GM21447 (cell line): ENCODE results near the gene CDKL1.
A peak's percentile ranks its signal among the peaks of the same experiment; 100 is the strongest.

Source experiments
- ATAC-seq: cut with Tn5 transposase; IDR thresholded peaks from one replicate; pipeline ENCODE4 v1.9.1; 2021; ENCODE audit not compliant: unreplicated experiment

Gene CDKL1

GRCh38 chr14:50396631-50397389 is at the start of gene CDKL1:
Gene CDKL1 (minus strand): TSS chr14:50396881. CDS start chr14:50395868, 1,013 bp downstream.
- peak; percentile 62 for ATAC-seq

GRCh38 chr14:50434528-50434927 is 37.8 kb upstream of the CDKL1 start:
- no peak for ATAC-seq

- ATAC-seq: no peak
Observed at GRCh38 chr14:50432131-50432530, 35.5 kb upstream of the CDKL1 start.

GRCh38 chr14:50425816-50426215 is 29.1 kb upstream of the CDKL1 start:
- ATAC-seq: no peak

- ATAC-seq: no peak
Observed at GRCh38 chr14:50425105-50425504, 28.4 kb upstream of the CDKL1 start.

GRCh38 chr14:50423529-50423928 is 26.8 kb upstream of the CDKL1 start:
- no peak for ATAC-seq

- ATAC-seq: no peak
Observed at GRCh38 chr14:50421499-50421898, 24.8 kb upstream of the CDKL1 start.

- ATAC-seq: no peak
Observed at GRCh38 chr14:50417853-50418252, 21.2 kb upstream of the CDKL1 start.

GRCh38 chr14:50410921-50411320 is 14.2 kb upstream of the CDKL1 start:
- ATAC-seq: no peak

- ATAC-seq: no peak
Observed at GRCh38 chr14:50410071-50410470, 13.4 kb upstream of the CDKL1 start.

GRCh38 chr14:50407111-50407812 is 10.6 kb upstream of the CDKL1 start:
- no peak for ATAC-seq

GRCh38 chr14:50403419-50403818 is 6.7 kb upstream of the CDKL1 start:
- no peak for ATAC-seq

- no peak for ATAC-seq
Observed at GRCh38 chr14:50402965-50403364, 6.3 kb upstream of the CDKL1 start.

- ATAC-seq: no peak
Observed at GRCh38 chr14:50400461-50400860, 3.8 kb upstream of the CDKL1 start.

GRCh38 chr14:50399251-50400032 is 2.8 kb upstream of the CDKL1 start:
- ATAC-seq: no peak

GRCh38 chr14:50398189-50398580 is 1.5 kb upstream of the CDKL1 start:
- no peak for ATAC-seq

GRCh38 chr14:50397390-50398188 is 908 bp upstream of the CDKL1 start:
- no peak for ATAC-seq

- ATAC-seq: no peak
Observed at GRCh38 chr14:50395448-50395847, 1.2 kb downstream of the CDKL1 start.

GRCh38 chr14:50394713-50395112 is 2.0 kb downstream of the CDKL1 start:
- no peak for ATAC-seq

GRCh38 chr14:50389668-50390441 is 6.8 kb downstream of the CDKL1 start:
- no peak for ATAC-seq
